IMR-90 (cell line): ENCODE data around the gene ART3. TPM values are rescaled to one million over a fixed set of nuclear protein-coding genes. Genes with fewer than 3 reads are reported as not detected.

Experiments
- ATAC-seq: fragments of 200-7000 bp; cut with Tn5 transposase; 2 replicates; pipeline ENCODE4 v1.9.1; 2020; ENCODE audit warnings: low read depth, mild to moderate bottlenecking, moderate library complexity
- Bru-seq: library from RNA; stranded (reverse); fragments of 400-500 nt; gene quantifications from one replicate; lab custom pipeline; 2021; lab: Mats Ljungman, UMichigan
- BruChase-seq, 2 experiments: library from RNA; stranded (reverse); fragments of 400-500 nt; gene quantifications; one replicate each; lab custom pipeline; 2021; lab: Mats Ljungman, UMichigan
- BruUV-seq: library from RNA; stranded (reverse); fragments of 400-500 nt; replicated peaks from 2 replicates; lab custom pipeline; 2021; lab: Mats Ljungman, UMichigan
- CTCF ChIA-PET: fragments of 300-600 bp; formaldehyde crosslinking; extraction: SDS; loops from one replicate; lab custom pipeline; 2021; ENCODE audit warnings: antibody characterized with exemption; lab: Yijun Ruan, JAX
- POLR2A ChIA-PET: fragments of 300-600 bp; sonication (Branson Sonifier 250); formaldehyde crosslinking; loops from one replicate; lab custom pipeline; 2022; ENCODE audit warnings: antibody characterized with exemption; ENCODE audit not compliant: unreplicated experiment; lab: Charles Lee
- DNase-seq: peaks from one replicate; pipeline ENCODE4 v3.0.0; 2013
- H2AFZ ChIP-seq: replicated peaks from 2 replicates; pipeline ENCODE3; 2013; ENCODE audit warnings: low read length, mild to moderate bottlenecking; ENCODE audit not compliant: poor library complexity
- H2AK5ac ChIP-seq: 2 replicates; pipeline ENCODE4 v1.6.1; 2013; ENCODE audit warnings: low read depth, low read length, inconsistent platforms
- H2AK9ac ChIP-seq: replicated peaks from 2 replicates; pipeline ENCODE3; 2013; ENCODE audit warnings: mild to moderate bottlenecking, low read depth, low read length, moderate library complexity; ENCODE audit not compliant: poor library complexity
- H2BK120ac ChIP-seq: 2 replicates; pipeline ENCODE4 v1.6.1; 2013; ENCODE audit warnings: low read depth, low read length, inconsistent platforms
- H2BK15ac ChIP-seq: 3 replicates; pipeline ENCODE4 v1.6.1; 2013; ENCODE audit warnings: low read depth, low read length, inconsistent platforms
- H2BK20ac ChIP-seq: 2 replicates; pipeline ENCODE4 v1.6.1; 2013; ENCODE audit warnings: low read depth, mild to moderate bottlenecking, inconsistent platforms, low read length, moderate library complexity
- H2BK5ac ChIP-seq: 2 replicates; pipeline ENCODE4 v1.6.1; 2013; ENCODE audit warnings: mild to moderate bottlenecking, low read depth, low read length, inconsistent platforms; ENCODE audit not compliant: poor library complexity, severe bottlenecking
- H3K14ac ChIP-seq: replicated peaks from 2 replicates; pipeline ENCODE4 v1.6.1; 2013; ENCODE audit warnings: low read depth, low read length, inconsistent platforms
- H3K18ac ChIP-seq: 2 replicates; pipeline ENCODE4 v1.6.1; 2013; ENCODE audit warnings: low read depth, low read length, control low read depth
- H3K23ac ChIP-seq: 2 replicates; pipeline ENCODE4 v1.6.1; 2013; ENCODE audit warnings: low read depth, low read length, inconsistent platforms
- H3K27ac ChIP-seq: 2 replicates; pipeline ENCODE4 v1.5.1; 2013; ENCODE audit warnings: mild to moderate bottlenecking, control low read depth, low read length; ENCODE audit not compliant: insufficient read depth
- H3K27me3 ChIP-seq: 2 replicates; pipeline ENCODE4 v1.6.1; 2013; ENCODE audit warnings: low read length; ENCODE audit not compliant: control insufficient read depth, insufficient read depth
- H3K36me3 ChIP-seq: 2 replicates; pipeline ENCODE4 v1.6.1; 2013; ENCODE audit warnings: low read length, mixed read lengths; ENCODE audit not compliant: control insufficient read depth, insufficient read depth
- H3K4ac ChIP-seq: 2 replicates; pipeline ENCODE4 v1.6.1; 2013; ENCODE audit warnings: low read depth, low read length, inconsistent platforms
- H3K4me1 ChIP-seq: 2 replicates; pipeline ENCODE4 v1.6.1; 2013; ENCODE audit warnings: low read length, mixed read lengths; ENCODE audit not compliant: control insufficient read depth, insufficient read depth
- H3K4me2 ChIP-seq: 2 replicates; pipeline ENCODE4 v1.6.1; 2013; ENCODE audit warnings: low read depth, mild to moderate bottlenecking, control low read depth, low read length, moderate library complexity
- H3K4me3 ChIP-seq: 2 replicates; pipeline ENCODE4 v1.5.1; 2013; ENCODE audit warnings: low read depth, mild to moderate bottlenecking, control low read depth, low read length, moderate library complexity; ENCODE audit not compliant: insufficient read depth
- H3K56ac ChIP-seq: 2 replicates; pipeline ENCODE4 v1.6.1; 2013; ENCODE audit warnings: low read length, inconsistent platforms; ENCODE audit not compliant: insufficient read depth; ENCODE audit errors: extremely low read depth
- H3K79me1 ChIP-seq, 2 experiments: 2 replicates each; pipeline ENCODE4 v1.6.1; 2013; ENCODE audit warnings: low read length in 2 of 2, inconsistent platforms in 1 of 2, low read depth in 1 of 2
- H3K9ac ChIP-seq: 2 replicates; pipeline ENCODE4 v1.6.1; 2013; ENCODE audit warnings: low read depth, low read length, control low read depth
- H3K9me1 ChIP-seq: 2 replicates; pipeline ENCODE4 v1.6.1; 2013; ENCODE audit warnings: low read length, inconsistent platforms; ENCODE audit not compliant: insufficient read depth
- H3K9me3 ChIP-seq: 2 replicates; pipeline ENCODE4 v1.6.1; 2013; ENCODE audit warnings: low read length; ENCODE audit not compliant: control insufficient read depth, insufficient read depth
- H4K20me1 ChIP-seq: 2 replicates; pipeline ENCODE4 v1.6.1; 2013; ENCODE audit warnings: low read length, inconsistent platforms; ENCODE audit not compliant: insufficient read depth
- H4K5ac ChIP-seq: 2 replicates; pipeline ENCODE4 v1.6.1; 2013; ENCODE audit warnings: mild to moderate bottlenecking, low read depth, low read length, control low read depth
- H4K8ac ChIP-seq, 2 experiments: 2 replicates each; pipeline ENCODE4 v1.6.1; 2013; ENCODE audit warnings: low read depth in 2 of 2, low read length in 2 of 2, control low read depth in 1 of 2, inconsistent platforms in 1 of 2
- H4K91ac ChIP-seq: 2 replicates; pipeline ENCODE4 v1.6.1; 2013; ENCODE audit warnings: low read depth, low read length, inconsistent platforms; ENCODE audit not compliant: insufficient read depth
- CTCF ChIP-seq: conservative IDR thresholded peaks from 2 replicates; pipeline ENCODE4 v1.5.1; 2012; ENCODE audit warnings: mild to moderate bottlenecking, low read depth, low read length, improper control_type of control experiment
- POLR2A ChIP-seq: IDR thresholded peaks from 2 replicates; pipeline ENCODE4 v1.6.1; 2012; ENCODE audit warnings: mild to moderate bottlenecking, low read depth, low read length
- WGBS, 2 experiments: methylation state at CpG; one replicate each; pipeline versions ENCODE4 v1.1.5 to v1.1.7; 2013; ENCODE audit warnings: missing lambda C conversion rate in 2 of 2; ENCODE audit not compliant: insufficient read length in 1 of 2; ENCODE audit errors: extremely low coverage in 2 of 2; 5-methylcytosine and 5-hydroxymethylcytosine counted together
- dilution Hi-C: fragments of 300-500 bp; cut with HindIII; formaldehyde crosslinking; loops from one replicate; pipeline ENCODE4 v1.14.3; 2018; ENCODE audit warnings: low sequenced_read_pairs; ENCODE audit not compliant: unreplicated experiment
- in situ Hi-C: fragments of 300-500 bp; cut with MboI; formaldehyde crosslinking; loops from 3 replicates; pipeline ENCODE4 v1.14.3; 2019; ENCODE audit warnings: low sequenced_read_pairs, inconsistent platforms, mixed read lengths
- intact Hi-C: fragments of 100-400 bp; cut with micrococcal nuclease; formaldehyde crosslinking; loops from 2 replicates; pipeline ENCODE4 v1.10.0; 2022
- long read RNA-seq: library from polyadenylated mRNA; unstranded; transcript quantifications from one replicate; pipeline ENCODE4 v2.0.0, GENCODE V29; 2021; ENCODE audit not compliant: unreplicated experiment
- polyA plus RNA-seq, 3 experiments: library from polyadenylated mRNA; depleted of rRNA; stranded (reverse); fragments of >200 nt; gene quantifications; 2 replicates each; pipeline ENCODE4 v1.2.3, GENCODE V29; 2012; ENCODE audit warnings: low replicate concordance in 1 of 3
- total RNA-seq: library from RNA; depleted of rRNA; stranded (reverse); fragments of >200 nt; gene quantifications from 2 replicates; pipeline ENCODE4 v1.2.3, GENCODE V29; 2012; rRNA removed

ART3 gene
- not detected in 2 replicates for total RNA-seq
- 0.15 and 0.30 TPM in 2 replicates for polyA plus RNA-seq (2012; rRNA removed)
- 0.03 TPM in 1 of 2 replicates, not detected in the other for polyA plus RNA-seq (2012; cell fraction: cytosol; rRNA removed)
- polyA plus RNA-seq (2012; cell fraction: nucleus; rRNA removed; ENCODE audit: low replicate concordance) = 0.08 TPM in 1 of 2 replicates, not detected in the other
- Bru-seq, nascent RNA = percentile 10 among the genes with signal in this experiment
- percentile 6 among the genes with signal in this experiment for BruChase-seq, experiment 1, labeled RNA remaining after a 6-hour chase
- percentile 4 among the genes with signal in this experiment for BruChase-seq, experiment 2, labeled RNA remaining after a 2-hour chase
- long read RNA-seq, partial matches to known transcripts = 0 of 1 reads
- long read RNA-seq, other reads (novel, unspliced or antisense) = 0 of 1 reads

GRCh38 chr4:76074468-76074867 is at the start of gene ART3:
ART3 (plus strand) TSS chr4:76074709; CDS start chr4:76075890, 1,181 bp downstream.
- intact Hi-C loops (no loop called here), dilution Hi-C loops (no loop called here), in situ Hi-C loops (loop anchor here (10.0 kb wide), 1 partner anchor 180 kb away; no protein-coding TSS in a partner anchor)
- Histone ChIP-seq H3K4me1 (no peaks in the 10 kb centered on the region), H3K4me3 (no peak within 1 kb of the TSS), H2BK20ac (no peak within 1 kb of the TSS), H3K9me3 (no peaks in the 10 kb centered on the region), H3K4me2 (no peak within 1 kb of the TSS), H4K8ac (no peak within 1 kb of the TSS), H2BK15ac (no peak within 1 kb of the TSS), H4K5ac (no peak within 1 kb of the TSS), H4K20me1 (no peaks in the 10 kb centered on the region), H3K23ac (no peak within 1 kb of the TSS), H2AK5ac (no peak within 1 kb of the TSS), H3K27me3 (peaks cover 5% of the 10 kb centered on the region), H3K18ac (no peak within 1 kb of the TSS), H2BK120ac (no peak within 1 kb of the TSS), H3K9ac (no peak within 1 kb of the TSS), H3K56ac (no peak within 1 kb of the TSS), H4K91ac (no peak within 1 kb of the TSS), H3K36me3 (no peaks in the 10 kb centered on the region), H3K9me1 (no peaks in the 10 kb centered on the region), H3K14ac (no peak within 1 kb of the TSS), H2BK5ac (no peak within 1 kb of the TSS), H3K79me1 (no peaks in the 10 kb centered on the region), H2AFZ (no peak within 1 kb of the TSS), H2AK9ac (no peak within 1 kb of the TSS), H3K27ac (no peak within 1 kb of the TSS), H3K4ac (no peak within 1 kb of the TSS)
- no CpG with 5 or more reads among the region's 1 CpG for WGBS, 2 experiments
- TF ChIP-seq CTCF = no peak
- TF ChIP-seq POLR2A = no peak
- POLR2A ChIA-PET = interaction anchor here (0.5 kb wide), 1 partner anchor 242 kb away, joined by 18 read pairs; no protein-coding TSS in a partner anchor
- peak; percentile 13 for DNase-seq
- peak; percentile 61; the same call in 1 of the 2 replicates for ATAC-seq
- CTCF ChIA-PET = interaction anchor here (0.8 to 1.6 kb wide), 2 partner anchors 10 to 78 kb away, joined by 3 to 8 read pairs; no protein-coding TSS in a partner anchor
- BruUV-seq = no TSS peak
